ENCODE data around the gene PSMC3IP.

The PSMC3IP gene

DNA sequence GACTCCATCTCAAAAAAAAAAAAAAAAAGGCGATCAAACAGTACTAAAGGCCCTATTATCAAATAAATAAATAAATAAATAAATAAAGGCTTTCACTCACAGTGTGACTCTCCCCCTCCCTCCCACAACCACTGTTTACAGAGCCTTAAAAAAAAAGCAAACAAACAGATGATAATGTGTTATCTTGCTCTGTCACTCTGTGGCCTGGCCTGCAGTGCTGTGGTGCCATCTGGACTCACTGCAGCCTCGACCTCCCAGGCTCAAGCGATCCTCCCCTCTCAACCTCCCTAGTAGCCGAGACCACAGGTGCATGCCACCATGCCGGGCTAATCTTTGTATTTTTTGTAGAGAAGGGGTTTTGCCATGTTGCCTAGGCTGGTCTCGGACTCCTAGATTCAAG, 49.6 kb downstream of the PSMC3IP start:
- Mint-ChIP-seq H3K4me3 (no peak overlapping the region), H3K36me3 (ENCODE audit: low read depth) (no peaks in the 10 kb centered on the region), H3K27me3 (no peaks in the 10 kb centered on the region), H3K4me1 (peaks cover 49% of the 10 kb centered on the region), H3K9me3 (no peaks in the 10 kb centered on the region), H3K27ac (no peak overlapping the region)
- no peak for ATAC-seq
- no peak for DNase-seq

DNA sequence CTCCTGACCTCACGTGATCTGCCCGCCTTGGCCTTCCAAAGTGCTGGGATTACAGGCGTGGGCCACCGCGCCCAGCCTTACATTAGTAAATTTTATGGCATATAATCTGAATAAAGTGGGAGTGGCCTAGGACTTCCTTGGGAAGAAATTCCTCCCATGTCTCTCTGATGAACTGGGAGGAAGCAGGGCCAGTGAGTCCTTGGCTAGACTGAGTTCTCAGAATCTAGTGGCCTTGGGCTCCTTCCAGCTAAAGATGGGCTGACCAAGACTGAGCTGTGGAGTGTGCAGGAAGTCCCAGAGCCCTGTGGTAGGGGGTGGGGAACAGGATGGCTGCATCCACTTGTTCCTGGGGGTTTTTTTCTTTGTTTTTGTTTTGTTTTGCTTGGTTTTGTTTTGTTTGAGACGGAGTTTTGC, 51.5 kb downstream of the PSMC3IP start:
- H3K27me3 Mint-ChIP-seq = peaks cover 3% of the 10 kb centered on the region
- ATAC-seq = no peak
- no peak overlapping the region for H3K27ac Mint-ChIP-seq
- peaks cover 7% of the 10 kb centered on the region for H3K36me3 Mint-ChIP-seq (ENCODE audit: low read depth)
- no peak overlapping the region for H3K4me3 Mint-ChIP-seq
- no peaks in the 10 kb centered on the region for H3K9me3 Mint-ChIP-seq
- peaks cover 41% of the 10 kb centered on the region for H3K4me1 Mint-ChIP-seq
- DNase-seq = no peak

DNA sequence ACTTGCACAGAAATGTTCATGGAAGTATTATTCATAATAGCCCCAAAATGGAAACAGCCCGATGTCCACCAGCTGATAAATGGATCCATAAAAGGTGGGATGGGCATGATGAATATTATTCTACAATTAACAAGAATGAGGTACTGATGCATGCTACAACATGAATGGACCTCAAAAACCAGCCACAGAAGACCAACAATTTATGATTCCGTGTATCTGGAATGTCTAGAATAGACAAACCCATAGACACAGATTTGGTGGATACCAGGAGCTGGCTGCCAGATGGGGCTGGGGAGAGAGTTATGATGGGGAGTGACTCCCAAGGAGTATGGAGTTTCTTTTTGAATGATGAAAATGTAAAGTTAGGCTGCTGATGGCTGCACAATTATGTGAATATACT, 52.3 kb downstream of the PSMC3IP start:
- DNase-seq (no peak), ATAC-seq (no peak)
- H3K27ac Mint-ChIP-seq = peak overlapping the region; percentile 29
- H3K9me3 Mint-ChIP-seq = no peaks in the 10 kb centered on the region
- H3K4me1 Mint-ChIP-seq = peaks cover 35% of the 10 kb centered on the region
- H3K27me3 Mint-ChIP-seq = peaks cover 3% of the 10 kb centered on the region
- H3K36me3 Mint-ChIP-seq (ENCODE audit: low read depth) = peaks cover 8% of the 10 kb centered on the region
- H3K4me3 Mint-ChIP-seq = no peak overlapping the region

DNA sequence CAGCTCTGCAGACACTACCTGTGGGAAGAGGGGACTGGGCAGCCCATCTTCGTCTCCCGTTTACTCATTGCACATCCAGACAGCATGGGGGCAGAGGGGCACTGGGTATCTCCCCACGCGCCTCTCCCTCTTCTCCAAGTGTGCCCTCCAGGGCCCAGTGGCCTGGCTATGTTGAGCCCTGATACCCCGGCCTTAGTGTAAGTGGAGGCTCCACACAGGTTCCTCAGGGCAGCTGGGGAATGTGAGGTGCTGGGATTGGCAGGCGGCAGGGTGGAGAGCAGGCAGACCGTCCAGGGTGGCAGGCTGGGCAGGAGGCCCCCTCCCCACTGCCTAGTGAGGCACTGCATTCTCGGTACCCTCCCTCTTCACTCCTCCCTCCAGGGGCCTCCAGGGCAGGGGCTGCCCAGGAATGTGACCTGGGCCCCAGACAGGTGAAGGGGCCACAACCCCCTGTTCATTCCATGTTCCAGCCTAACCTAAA, 54.7 kb downstream of the PSMC3IP start:
- peaks cover 18% of the 10 kb centered on the region for H3K4me1 Mint-ChIP-seq
- no peak for DNase-seq
- no peak for ATAC-seq
- peaks cover 8% of the 10 kb centered on the region for H3K36me3 Mint-ChIP-seq (ENCODE audit: low read depth)
- no peaks in the 10 kb centered on the region for H3K9me3 Mint-ChIP-seq
- H3K27me3 Mint-ChIP-seq = peaks cover 3% of the 10 kb centered on the region
- H3K27ac Mint-ChIP-seq = no peak overlapping the region
- H3K4me3 Mint-ChIP-seq = no peak overlapping the region
